IMR-90 (cell line): ENCODE data around the gene TAF1. TPM values are rescaled to one million over a fixed set of nuclear protein-coding genes. Genes with fewer than 3 reads are reported as not detected.

ENCODE experiments used
- ATAC-seq: fragments of 200-7000 bp; cut with Tn5 transposase; 2 replicates; pipeline ENCODE4 v1.9.1; 2020; ENCODE audit warnings: low read depth, mild to moderate bottlenecking, moderate library complexity
- BruUV-seq: library from RNA; stranded (reverse); fragments of 400-500 nt; replicated peaks from 2 replicates; lab custom pipeline; 2021; lab: Mats Ljungman, UMichigan
- CTCF ChIA-PET: fragments of 300-600 bp; formaldehyde crosslinking; extraction: SDS; loops from one replicate; lab custom pipeline; 2021; ENCODE audit warnings: antibody characterized with exemption; lab: Yijun Ruan, JAX
- POLR2A ChIA-PET: fragments of 300-600 bp; sonication (Branson Sonifier 250); formaldehyde crosslinking; loops from one replicate; lab custom pipeline; 2022; ENCODE audit warnings: antibody characterized with exemption; ENCODE audit not compliant: unreplicated experiment; lab: Charles Lee
- DNase-seq: peaks from one replicate; pipeline ENCODE4 v3.0.0; 2013
- H2AFZ ChIP-seq: replicated peaks from 2 replicates; pipeline ENCODE3; 2013; ENCODE audit warnings: low read length, mild to moderate bottlenecking; ENCODE audit not compliant: poor library complexity
- H2AK5ac ChIP-seq: 2 replicates; pipeline ENCODE4 v1.6.1; 2013; ENCODE audit warnings: low read depth, low read length, inconsistent platforms
- H2AK9ac ChIP-seq: replicated peaks from 2 replicates; pipeline ENCODE3; 2013; ENCODE audit warnings: mild to moderate bottlenecking, low read depth, low read length, moderate library complexity; ENCODE audit not compliant: poor library complexity
- H2BK120ac ChIP-seq: 2 replicates; pipeline ENCODE4 v1.6.1; 2013; ENCODE audit warnings: low read depth, low read length, inconsistent platforms
- H2BK15ac ChIP-seq: 3 replicates; pipeline ENCODE4 v1.6.1; 2013; ENCODE audit warnings: low read depth, low read length, inconsistent platforms
- H2BK20ac ChIP-seq: 2 replicates; pipeline ENCODE4 v1.6.1; 2013; ENCODE audit warnings: low read depth, mild to moderate bottlenecking, inconsistent platforms, low read length, moderate library complexity
- H2BK5ac ChIP-seq: 2 replicates; pipeline ENCODE4 v1.6.1; 2013; ENCODE audit warnings: mild to moderate bottlenecking, low read depth, low read length, inconsistent platforms; ENCODE audit not compliant: poor library complexity, severe bottlenecking
- H3K14ac ChIP-seq: replicated peaks from 2 replicates; pipeline ENCODE4 v1.6.1; 2013; ENCODE audit warnings: low read depth, low read length, inconsistent platforms
- H3K18ac ChIP-seq: 2 replicates; pipeline ENCODE4 v1.6.1; 2013; ENCODE audit warnings: low read depth, low read length, control low read depth
- H3K23ac ChIP-seq: 2 replicates; pipeline ENCODE4 v1.6.1; 2013; ENCODE audit warnings: low read depth, low read length, inconsistent platforms
- H3K27ac ChIP-seq: 2 replicates; pipeline ENCODE4 v1.5.1; 2013; ENCODE audit warnings: mild to moderate bottlenecking, control low read depth, low read length; ENCODE audit not compliant: insufficient read depth
- H3K27me3 ChIP-seq: 2 replicates; pipeline ENCODE4 v1.6.1; 2013; ENCODE audit warnings: low read length; ENCODE audit not compliant: control insufficient read depth, insufficient read depth
- H3K36me3 ChIP-seq: 2 replicates; pipeline ENCODE4 v1.6.1; 2013; ENCODE audit warnings: low read length, mixed read lengths; ENCODE audit not compliant: control insufficient read depth, insufficient read depth
- H3K4ac ChIP-seq: 2 replicates; pipeline ENCODE4 v1.6.1; 2013; ENCODE audit warnings: low read depth, low read length, inconsistent platforms
- H3K4me1 ChIP-seq: 2 replicates; pipeline ENCODE4 v1.6.1; 2013; ENCODE audit warnings: low read length, mixed read lengths; ENCODE audit not compliant: control insufficient read depth, insufficient read depth
- H3K4me2 ChIP-seq: 2 replicates; pipeline ENCODE4 v1.6.1; 2013; ENCODE audit warnings: low read depth, mild to moderate bottlenecking, control low read depth, low read length, moderate library complexity
- H3K4me3 ChIP-seq: 2 replicates; pipeline ENCODE4 v1.5.1; 2013; ENCODE audit warnings: low read depth, mild to moderate bottlenecking, control low read depth, low read length, moderate library complexity; ENCODE audit not compliant: insufficient read depth
- H3K56ac ChIP-seq: 2 replicates; pipeline ENCODE4 v1.6.1; 2013; ENCODE audit warnings: low read length, inconsistent platforms; ENCODE audit not compliant: insufficient read depth; ENCODE audit errors: extremely low read depth
- H3K79me1 ChIP-seq, 2 experiments: 2 replicates each; pipeline ENCODE4 v1.6.1; 2013; ENCODE audit warnings: low read length in 2 of 2, inconsistent platforms in 1 of 2, low read depth in 1 of 2
- H3K9ac ChIP-seq: 2 replicates; pipeline ENCODE4 v1.6.1; 2013; ENCODE audit warnings: low read depth, low read length, control low read depth
- H3K9me1 ChIP-seq: 2 replicates; pipeline ENCODE4 v1.6.1; 2013; ENCODE audit warnings: low read length, inconsistent platforms; ENCODE audit not compliant: insufficient read depth
- H3K9me3 ChIP-seq: 2 replicates; pipeline ENCODE4 v1.6.1; 2013; ENCODE audit warnings: low read length; ENCODE audit not compliant: control insufficient read depth, insufficient read depth
- H4K20me1 ChIP-seq: 2 replicates; pipeline ENCODE4 v1.6.1; 2013; ENCODE audit warnings: low read length, inconsistent platforms; ENCODE audit not compliant: insufficient read depth
- H4K5ac ChIP-seq: 2 replicates; pipeline ENCODE4 v1.6.1; 2013; ENCODE audit warnings: mild to moderate bottlenecking, low read depth, low read length, control low read depth
- H4K8ac ChIP-seq, 2 experiments: 2 replicates each; pipeline ENCODE4 v1.6.1; 2013; ENCODE audit warnings: low read depth in 2 of 2, low read length in 2 of 2, control low read depth in 1 of 2, inconsistent platforms in 1 of 2
- H4K91ac ChIP-seq: 2 replicates; pipeline ENCODE4 v1.6.1; 2013; ENCODE audit warnings: low read depth, low read length, inconsistent platforms; ENCODE audit not compliant: insufficient read depth
- BHLHE40 ChIP-seq: fragments of 150-350 bp; IDR thresholded peaks from 2 replicates; pipeline ENCODE4 v1.6.1; 2016; ENCODE audit warnings: mild to moderate bottlenecking, low read depth, low read length
- CEBPB ChIP-seq: IDR thresholded peaks from 2 replicates; pipeline ENCODE4 v1.6.1; 2012; ENCODE audit warnings: low read depth, low read length, improper control_type of control experiment
- CHD1 ChIP-seq: IDR thresholded peaks from 2 replicates; pipeline ENCODE4 v1.6.1; 2012; ENCODE audit warnings: low read depth, low read length, improper control_type of control experiment
- MAZ ChIP-seq: IDR thresholded peaks from 2 replicates; pipeline ENCODE4 v1.6.1; 2012; ENCODE audit warnings: low read depth, mild to moderate bottlenecking, low read length, improper control_type of control experiment, moderate library complexity, borderline replicate concordance
- MXI1 ChIP-seq: IDR thresholded peaks from 2 replicates; pipeline ENCODE4 v1.6.1; 2012; ENCODE audit warnings: low read depth, mild to moderate bottlenecking, low read length, moderate library complexity, borderline replicate concordance
- NFE2L2 ChIP-seq: fragments of 150-350 bp; IDR thresholded peaks from 2 replicates; pipeline ENCODE4 v1.6.1; 2016; ENCODE audit warnings: low read depth, mild to moderate bottlenecking, low read length
- POLR2A ChIP-seq: IDR thresholded peaks from 2 replicates; pipeline ENCODE4 v1.6.1; 2012; ENCODE audit warnings: mild to moderate bottlenecking, low read depth, low read length
- RAD21 ChIP-seq: IDR thresholded peaks from 2 replicates; pipeline ENCODE4 v1.6.1; 2012; ENCODE audit warnings: low read length, improper control_type of control experiment
- RCOR1 ChIP-seq: IDR thresholded peaks from 2 replicates; pipeline ENCODE4 v1.6.1; 2012; ENCODE audit warnings: mild to moderate bottlenecking, low read length, improper control_type of control experiment; ENCODE audit not compliant: insufficient replicate concordance
- RFX5 ChIP-seq: IDR thresholded peaks from 2 replicates; pipeline ENCODE4 v1.8.0; 2012; ENCODE audit warnings: low read depth, mild to moderate bottlenecking, low read length, moderate library complexity
- SMC3 ChIP-seq: fragments of 150-350 bp; IDR thresholded peaks from 2 replicates; pipeline ENCODE4 v1.6.1; 2016; ENCODE audit warnings: low read depth, mild to moderate bottlenecking, antibody characterized with exemption, low read length, moderate library complexity
- WGBS, 2 experiments: methylation state at CpG; one replicate each; pipeline versions ENCODE4 v1.1.5 to v1.1.7; 2013; ENCODE audit warnings: missing lambda C conversion rate in 2 of 2; ENCODE audit not compliant: insufficient read length in 1 of 2; ENCODE audit errors: extremely low coverage in 2 of 2; 5-methylcytosine and 5-hydroxymethylcytosine counted together
- dilution Hi-C: fragments of 300-500 bp; cut with HindIII; formaldehyde crosslinking; loops from one replicate; pipeline ENCODE4 v1.14.3; 2018; ENCODE audit warnings: low sequenced_read_pairs; ENCODE audit not compliant: unreplicated experiment
- in situ Hi-C: fragments of 300-500 bp; cut with MboI; formaldehyde crosslinking; loops from 3 replicates; pipeline ENCODE4 v1.14.3; 2019; ENCODE audit warnings: low sequenced_read_pairs, inconsistent platforms, mixed read lengths
- intact Hi-C: fragments of 100-400 bp; cut with micrococcal nuclease; formaldehyde crosslinking; loops from 2 replicates; pipeline ENCODE4 v1.10.0; 2022
- polyA plus RNA-seq, 3 experiments: library from polyadenylated mRNA; depleted of rRNA; stranded (reverse); fragments of >200 nt; gene quantifications; 2 replicates each; pipeline ENCODE4 v1.2.3, GENCODE V29; 2012; ENCODE audit warnings: low replicate concordance in 1 of 3
- total RNA-seq: library from RNA; depleted of rRNA; stranded (reverse); fragments of >200 nt; gene quantifications from 2 replicates; pipeline ENCODE4 v1.2.3, GENCODE V29; 2012
- TF ChIP-seq, protein P1 (sequence below): fragments of 150-350 bp; IDR thresholded peaks from 2 replicates; pipeline ENCODE4 v1.6.1; 2017; ENCODE audit warnings: mild to moderate bottlenecking, antibody characterized with exemption, low read length, low read depth
- TF ChIP-seq, protein P2 (sequence below): fragments of 150-350 bp; IDR thresholded peaks from 2 replicates; pipeline ENCODE4 v1.6.1; 2016; ENCODE audit warnings: low read depth, mild to moderate bottlenecking, low read length, moderate library complexity, borderline replicate concordance
- TF ChIP-seq, protein P3 (sequence below): conservative IDR thresholded peaks from 2 replicates; pipeline ENCODE4 v1.5.1; 2012; ENCODE audit warnings: mild to moderate bottlenecking, low read depth, low read length, improper control_type of control experiment

The TAF1 gene
- total and polyA plus RNA-seq, 2 of the 4 experiments (the other 2 are of a cell fraction): 15.7 to 25.5 TPM

DNA sequence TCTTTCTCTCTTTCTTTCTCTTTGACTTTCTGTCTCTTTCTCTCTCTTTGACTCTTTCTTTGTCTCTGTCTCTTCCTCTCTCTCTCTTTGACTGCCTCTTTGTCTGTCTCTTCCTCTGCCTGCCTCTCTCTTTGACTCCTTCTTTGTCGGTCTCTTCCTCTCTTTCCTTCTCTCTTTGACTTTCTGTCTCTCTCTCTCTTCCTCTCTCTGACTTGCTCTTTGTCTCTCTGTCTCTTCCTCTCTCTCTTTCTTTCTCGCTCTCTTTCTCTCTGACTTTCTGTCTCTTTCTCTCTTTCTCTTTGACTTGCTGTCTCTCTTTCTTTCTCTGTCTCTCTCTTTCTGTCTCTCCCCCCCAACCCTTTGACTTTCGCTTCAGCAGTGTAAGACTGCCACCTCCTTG, 130.3 kb downstream of the TAF1 start:
- no peak overlapping the region for H2BK5ac ChIP-seq

More for the DNA sequence above, 130.3 kb downstream of the TAF1 start:
- Histone ChIP-seq H4K8ac (no peak overlapping the region), H3K27ac (no peak overlapping the region), H3K4me1 (no peaks in the 10 kb centered on the region), H3K14ac (no peak overlapping the region), H2AK5ac (no peak overlapping the region), H3K56ac (no peak overlapping the region), H3K79me1 (no peaks in the 10 kb centered on the region), H4K91ac (no peak overlapping the region), H3K4me2 (no peak overlapping the region), H3K9me1 (no peaks in the 10 kb centered on the region), H3K4me3 (no peak overlapping the region), H4K5ac (no peak overlapping the region), H3K27me3 (no peaks in the 10 kb centered on the region), H3K9me3 (no peaks in the 10 kb centered on the region), H2BK20ac (no peak overlapping the region), H2BK15ac (no peak overlapping the region), H3K4ac (no peak overlapping the region), H3K23ac (no peak overlapping the region), H3K36me3 (no peaks in the 10 kb centered on the region), H3K9ac (no peak overlapping the region), H2BK120ac (no peak overlapping the region), H2AFZ (no peak overlapping the region), H2AK9ac (no peak overlapping the region), H3K18ac (no peak overlapping the region), H4K20me1 (no peaks in the 10 kb centered on the region)
- CTCF ChIA-PET: no interaction called here
- BruUV-seq: no TSS peak
- dilution Hi-C loops (no loop called here), intact Hi-C loops (no loop called here), in situ Hi-C loops (no loop called here)
- 60% methylated on average over 1 of the region's 3 CpGs; no CpG with 5 or more reads in 1 of the 2 experiments for WGBS, 2 experiments
- TF ChIP-seq CHD1: no peak
- no peak for TF ChIP-seq NFE2L2
- no peak for TF ChIP-seq MAZ
- TF ChIP-seq MXI1: no peak
- TF ChIP-seq POLR2A: no peak
- TF ChIP-seq, protein P1, sequence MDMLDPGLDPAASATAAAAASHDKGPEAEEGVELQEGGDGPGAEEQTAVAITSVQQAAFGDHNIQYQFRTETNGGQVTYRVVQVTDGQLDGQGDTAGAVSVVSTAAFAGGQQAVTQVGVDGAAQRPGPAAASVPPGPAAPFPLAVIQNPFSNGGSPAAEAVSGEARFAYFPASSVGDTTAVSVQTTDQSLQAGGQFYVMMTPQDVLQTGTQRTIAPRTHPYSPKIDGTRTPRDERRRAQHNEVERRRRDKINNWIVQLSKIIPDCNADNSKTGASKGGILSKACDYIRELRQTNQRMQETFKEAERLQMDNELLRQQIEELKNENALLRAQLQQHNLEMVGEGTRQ: no peak
- no peak for TF ChIP-seq RAD21
- TF ChIP-seq, protein P2, sequence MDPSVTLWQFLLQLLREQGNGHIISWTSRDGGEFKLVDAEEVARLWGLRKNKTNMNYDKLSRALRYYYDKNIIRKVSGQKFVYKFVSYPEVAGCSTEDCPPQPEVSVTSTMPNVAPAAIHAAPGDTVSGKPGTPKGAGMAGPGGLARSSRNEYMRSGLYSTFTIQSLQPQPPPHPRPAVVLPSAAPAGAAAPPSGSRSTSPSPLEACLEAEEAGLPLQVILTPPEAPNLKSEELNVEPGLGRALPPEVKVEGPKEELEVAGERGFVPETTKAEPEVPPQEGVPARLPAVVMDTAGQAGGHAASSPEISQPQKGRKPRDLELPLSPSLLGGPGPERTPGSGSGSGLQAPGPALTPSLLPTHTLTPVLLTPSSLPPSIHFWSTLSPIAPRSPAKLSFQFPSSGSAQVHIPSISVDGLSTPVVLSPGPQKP: no peak
- TF ChIP-seq CEBPB: no peak
- TF ChIP-seq RCOR1: no peak
- TF ChIP-seq, protein P3, sequence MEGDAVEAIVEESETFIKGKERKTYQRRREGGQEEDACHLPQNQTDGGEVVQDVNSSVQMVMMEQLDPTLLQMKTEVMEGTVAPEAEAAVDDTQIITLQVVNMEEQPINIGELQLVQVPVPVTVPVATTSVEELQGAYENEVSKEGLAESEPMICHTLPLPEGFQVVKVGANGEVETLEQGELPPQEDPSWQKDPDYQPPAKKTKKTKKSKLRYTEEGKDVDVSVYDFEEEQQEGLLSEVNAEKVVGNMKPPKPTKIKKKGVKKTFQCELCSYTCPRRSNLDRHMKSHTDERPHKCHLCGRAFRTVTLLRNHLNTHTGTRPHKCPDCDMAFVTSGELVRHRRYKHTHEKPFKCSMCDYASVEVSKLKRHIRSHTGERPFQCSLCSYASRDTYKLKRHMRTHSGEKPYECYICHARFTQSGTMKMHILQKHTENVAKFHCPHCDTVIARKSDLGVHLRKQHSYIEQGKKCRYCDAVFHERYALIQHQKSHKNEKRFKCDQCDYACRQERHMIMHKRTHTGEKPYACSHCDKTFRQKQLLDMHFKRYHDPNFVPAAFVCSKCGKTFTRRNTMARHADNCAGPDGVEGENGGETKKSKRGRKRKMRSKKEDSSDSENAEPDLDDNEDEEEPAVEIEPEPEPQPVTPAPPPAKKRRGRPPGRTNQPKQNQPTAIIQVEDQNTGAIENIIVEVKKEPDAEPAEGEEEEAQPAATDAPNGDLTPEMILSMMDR: no peak
- no peak for TF ChIP-seq RFX5
- no peak for TF ChIP-seq BHLHE40
- TF ChIP-seq SMC3: no peak
- no peak for DNase-seq
- no peak for ATAC-seq
- POLR2A ChIA-PET: no interaction called here
